GM13976 (cell line): ENCODE data around the gene ADGRA1.

ENCODE experiments used
- DNase-seq: peaks from one replicate; pipeline ENCODE4 v3.0.0; 2012; ENCODE audit warnings: low spot score
- CTCF ChIP-seq: IDR thresholded peaks from 2 replicates; pipeline ENCODE4 v1.5.1; 2012; ENCODE audit warnings: borderline replicate concordance, mild to moderate bottlenecking; ENCODE audit not compliant: insufficient read depth; ENCODE audit errors: extremely low read depth, missing control alignments, control extremely low read depth
- in situ Hi-C: fragments of 300-500 bp; cut with MboI; formaldehyde crosslinking; loops from one replicate; pipeline ENCODE4 v1.12.0; 2022; ENCODE audit warnings: low sequenced_read_pairs, mixed read lengths, inconsistent platforms; ENCODE audit not compliant: unreplicated experiment

Gene ADGRA1

GRCh38 chr10:133097961-133098360 lies 10.2 kb downstream of the ADGRA1 start:
- no peak for DNase-seq
- TF ChIP-seq CTCF = no peak
- in situ Hi-C loops = no loop called here

- DNase-seq = no peak
- in situ Hi-C loops = no loop called here
- TF ChIP-seq CTCF = no peak
Measured at GRCh38 chr10:133098426-133099124, 10.9 kb downstream of the ADGRA1 start.

GRCh38 chr10:133099571-133099970 lies 11.8 kb downstream of the ADGRA1 start:
- in situ Hi-C loops = no loop called here
- TF ChIP-seq CTCF = no peak
- no peak for DNase-seq

DNA sequence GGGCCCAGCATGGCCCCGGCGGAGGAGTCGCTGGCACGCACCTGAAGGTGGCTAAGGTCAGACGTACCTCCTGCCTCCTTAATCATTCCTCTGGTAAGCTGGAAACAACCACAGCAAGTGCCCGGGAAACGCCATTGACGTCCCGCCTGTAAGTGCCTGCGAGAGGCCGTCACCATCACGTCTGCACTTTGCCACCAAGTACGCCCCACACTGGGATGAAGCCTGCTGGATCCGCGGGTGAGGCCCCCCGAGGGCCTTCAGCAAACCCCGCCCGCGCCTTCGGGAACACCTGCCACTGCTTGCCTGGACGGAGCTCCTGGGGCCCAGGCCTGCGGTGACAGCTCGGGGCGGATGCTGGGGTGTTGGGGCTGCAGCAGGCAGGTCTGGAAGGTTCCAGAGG lies 12.5 kb downstream of the ADGRA1 start:
- no peak for DNase-seq
- in situ Hi-C loops = no loop called here
- no peak for TF ChIP-seq CTCF

DNA sequence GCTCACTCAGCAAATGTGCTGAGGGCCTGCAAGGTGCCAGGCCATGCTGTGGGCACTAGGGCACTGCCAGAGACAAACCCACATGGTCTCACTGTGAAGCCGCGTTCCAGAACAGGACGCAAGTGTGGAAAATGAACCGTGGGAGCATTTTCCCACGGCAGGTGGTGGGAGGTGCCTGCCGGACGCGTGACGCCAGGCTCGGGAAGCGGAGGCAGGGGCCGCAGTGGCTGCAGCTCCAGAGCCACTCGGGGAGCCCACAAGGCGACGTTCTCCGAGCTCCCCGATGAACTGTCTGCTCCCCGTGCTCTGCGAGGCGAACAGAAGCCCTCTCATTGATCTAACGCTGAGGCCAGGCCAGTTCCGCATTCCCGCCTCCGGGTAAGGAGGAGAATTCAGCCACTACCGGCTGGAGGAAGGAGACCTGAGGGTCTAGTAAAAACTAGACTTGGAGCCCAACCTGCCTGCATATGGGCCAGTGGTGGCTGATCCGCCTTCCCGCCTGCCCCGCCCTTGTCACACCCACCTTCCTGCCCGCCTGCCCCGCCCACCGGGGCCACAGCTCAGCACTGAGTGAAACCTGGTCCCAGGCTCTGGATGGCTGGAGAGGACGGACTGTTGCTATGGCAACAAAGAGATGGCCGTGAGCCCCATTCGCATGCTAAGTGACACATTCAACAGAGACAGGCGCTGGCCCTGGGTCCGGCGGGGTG lies 13.1 kb downstream of the ADGRA1 start:
- in situ Hi-C loops = no loop called here
- no peak for DNase-seq
- TF ChIP-seq CTCF = no peak

GRCh38 chr10:133101416-133101810 lies 13.7 kb downstream of the ADGRA1 start:
- TF ChIP-seq CTCF = no peak
- no peak for DNase-seq
- in situ Hi-C loops = no loop called here
